ENCODE data around the gene ATG16L2.

Gene ATG16L2, protein sequence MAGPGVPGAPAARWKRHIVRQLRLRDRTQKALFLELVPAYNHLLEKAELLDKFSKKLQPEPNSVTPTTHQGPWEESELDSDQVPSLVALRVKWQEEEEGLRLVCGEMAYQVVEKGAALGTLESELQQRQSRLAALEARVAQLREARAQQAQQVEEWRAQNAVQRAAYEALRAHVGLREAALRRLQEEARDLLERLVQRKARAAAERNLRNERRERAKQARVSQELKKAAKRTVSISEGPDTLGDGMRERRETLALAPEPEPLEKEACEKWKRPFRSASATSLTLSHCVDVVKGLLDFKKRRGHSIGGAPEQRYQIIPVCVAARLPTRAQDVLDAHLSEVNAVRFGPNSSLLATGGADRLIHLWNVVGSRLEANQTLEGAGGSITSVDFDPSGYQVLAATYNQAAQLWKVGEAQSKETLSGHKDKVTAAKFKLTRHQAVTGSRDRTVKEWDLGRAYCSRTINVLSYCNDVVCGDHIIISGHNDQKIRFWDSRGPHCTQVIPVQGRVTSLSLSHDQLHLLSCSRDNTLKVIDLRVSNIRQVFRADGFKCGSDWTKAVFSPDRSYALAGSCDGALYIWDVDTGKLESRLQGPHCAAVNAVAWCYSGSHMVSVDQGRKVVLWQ

GRCh38 chr11:72814286-72815109 is at the start of gene ATG16L2:
Gene ATG16L2 (plus strand): TSS chr11:72814411. CDS start chr11:72814446, 35 bp downstream.
- no peak for DNase-seq (ENCODE audit: low read depth)
- TF ChIP-seq, protein P1, sequence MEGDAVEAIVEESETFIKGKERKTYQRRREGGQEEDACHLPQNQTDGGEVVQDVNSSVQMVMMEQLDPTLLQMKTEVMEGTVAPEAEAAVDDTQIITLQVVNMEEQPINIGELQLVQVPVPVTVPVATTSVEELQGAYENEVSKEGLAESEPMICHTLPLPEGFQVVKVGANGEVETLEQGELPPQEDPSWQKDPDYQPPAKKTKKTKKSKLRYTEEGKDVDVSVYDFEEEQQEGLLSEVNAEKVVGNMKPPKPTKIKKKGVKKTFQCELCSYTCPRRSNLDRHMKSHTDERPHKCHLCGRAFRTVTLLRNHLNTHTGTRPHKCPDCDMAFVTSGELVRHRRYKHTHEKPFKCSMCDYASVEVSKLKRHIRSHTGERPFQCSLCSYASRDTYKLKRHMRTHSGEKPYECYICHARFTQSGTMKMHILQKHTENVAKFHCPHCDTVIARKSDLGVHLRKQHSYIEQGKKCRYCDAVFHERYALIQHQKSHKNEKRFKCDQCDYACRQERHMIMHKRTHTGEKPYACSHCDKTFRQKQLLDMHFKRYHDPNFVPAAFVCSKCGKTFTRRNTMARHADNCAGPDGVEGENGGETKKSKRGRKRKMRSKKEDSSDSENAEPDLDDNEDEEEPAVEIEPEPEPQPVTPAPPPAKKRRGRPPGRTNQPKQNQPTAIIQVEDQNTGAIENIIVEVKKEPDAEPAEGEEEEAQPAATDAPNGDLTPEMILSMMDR (conservative IDR thresholded peaks at IDR 0.05; ENCODE audit: low read depth, low read length) = no peak
- peak within 1 kb of the TSS; percentile 78 for H3K4me3 ChIP-seq (ENCODE audit: low read length)

DNA sequence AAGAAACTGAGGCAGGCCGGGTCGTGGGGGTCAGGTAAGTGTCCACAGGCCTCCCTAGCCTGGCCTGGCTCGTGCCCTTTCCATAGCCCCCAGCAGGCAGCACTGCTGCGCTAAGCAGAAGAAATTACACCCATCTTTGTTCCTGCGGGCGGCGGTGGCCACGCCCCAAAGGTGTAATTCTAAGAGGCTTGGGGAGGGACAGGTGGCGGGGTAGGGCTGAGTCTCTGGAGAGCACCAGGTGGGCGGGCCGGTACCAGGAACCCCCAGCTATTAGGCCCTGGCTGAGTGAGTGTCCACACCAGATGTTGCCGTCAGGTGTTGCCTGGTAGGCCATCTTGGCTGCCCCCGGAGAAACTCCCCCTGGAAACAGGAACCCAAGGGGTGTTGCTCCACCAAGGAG is 49.7 kb upstream of the ATG16L2 start:
- no peak overlapping the region for H3K4me3 ChIP-seq (ENCODE audit: low read length)
- TF ChIP-seq, protein P1 (conservative IDR thresholded peaks at IDR 0.05; ENCODE audit: low read depth, low read length) = no peak
- DNase-seq (ENCODE audit: low read depth) = no peak

- DNase-seq (ENCODE audit: low read depth) = no peak
- no peak overlapping the region for H3K4me3 ChIP-seq (ENCODE audit: low read length)
- TF ChIP-seq, protein P1 (conservative IDR thresholded peaks at IDR 0.05; ENCODE audit: low read depth, low read length) = no peak
These were observed 47.9 kb upstream of the ATG16L2 start for GRCh38 chr11:72766152-72766902.

DNA sequence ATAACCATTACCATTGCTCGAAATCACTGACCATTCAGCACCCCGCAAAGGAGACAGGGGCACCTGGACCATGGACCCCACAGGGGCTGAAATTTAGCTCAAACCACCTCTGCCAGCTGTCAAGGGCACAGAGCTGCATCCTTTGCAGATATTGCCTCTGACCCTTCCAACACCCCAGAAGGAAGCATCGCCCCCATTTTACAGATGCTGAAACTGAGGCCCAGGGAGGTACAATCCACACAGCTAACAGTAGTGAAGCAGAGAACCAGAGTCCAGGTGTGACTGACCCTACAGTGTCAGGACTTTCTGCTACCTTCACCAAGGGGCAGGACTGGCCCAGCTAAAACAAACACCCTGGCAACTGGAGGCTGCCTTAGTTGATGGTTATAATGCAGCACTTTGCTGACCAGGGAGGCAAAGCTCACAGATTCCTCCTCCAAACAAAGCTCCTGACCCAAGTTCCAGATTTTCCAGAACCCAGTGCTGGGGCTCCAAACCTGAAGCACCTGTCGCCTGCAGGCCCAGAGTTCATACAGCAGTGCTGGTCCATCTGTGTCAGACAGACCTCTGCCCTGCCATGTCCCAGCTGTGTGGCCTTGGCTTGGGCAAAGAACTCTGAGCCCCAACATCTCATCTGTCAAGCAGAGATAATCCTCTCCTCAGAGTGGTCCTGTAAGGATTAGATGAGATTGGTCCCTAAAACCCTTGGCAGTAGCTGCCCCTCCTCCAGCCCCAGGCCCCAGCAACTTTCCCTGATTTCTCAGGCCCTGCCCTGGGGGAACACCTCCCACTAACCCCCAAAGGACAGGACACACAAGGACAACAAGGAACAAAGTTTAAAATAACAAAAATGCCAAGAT is 46.8 kb upstream of the ATG16L2 start:
- no peak overlapping the region for H3K4me3 ChIP-seq (ENCODE audit: low read length)
- DNase-seq (ENCODE audit: low read depth) = no peak
- TF ChIP-seq, protein P1 (conservative IDR thresholded peaks at IDR 0.05; ENCODE audit: low read depth, low read length) = no peak

- DNase-seq (ENCODE audit: low read depth) = no peak
- no peak overlapping the region for H3K4me3 ChIP-seq (ENCODE audit: low read length)
- TF ChIP-seq, protein P1 (conservative IDR thresholded peaks at IDR 0.05; ENCODE audit: low read depth, low read length) = no peak
These were observed 45.6 kb upstream of the ATG16L2 start for GRCh38 chr11:72768581-72768980.

- no peak for DNase-seq (ENCODE audit: low read depth)
- no peak overlapping the region for H3K4me3 ChIP-seq (ENCODE audit: low read length)
- TF ChIP-seq, protein P1 (conservative IDR thresholded peaks at IDR 0.05; ENCODE audit: low read depth, low read length) = no peak
These were observed 44.5 kb upstream of the ATG16L2 start for GRCh38 chr11:72769680-72770079.

Data from retinal pigment epithelial cell (primary cell).